ENCODE results near the gene RNF130. TPM values are rescaled to one million over a fixed set of nuclear protein-coding genes. Genes with fewer than 3 reads are reported as not detected.

RNF130 gene
- 183 and 185 TPM in 2 replicates for total RNA-seq (ENCODE audit: low replicate concordance)

- H3K79me2 ChIP-seq (ENCODE audit: low read depth) = peaks cover 48% of the 10 kb centered on the region
- no peaks in the 10 kb centered on the region for H3K36me3 ChIP-seq
- peaks cover 9% of the 10 kb centered on the region for H3K36me3 Mint-ChIP-seq
- H3K9me3 Mint-ChIP-seq = peaks cover 15% of the 10 kb centered on the region
- H3K4me1 Mint-ChIP-seq = peaks cover 39% of the 10 kb centered on the region
- DNase-seq (ENCODE audit: low spot score) = peak; percentile 97
- peaks cover 42% of the 10 kb centered on the region for H4K20me1 ChIP-seq (ENCODE audit: low read depth)
- peak within 1 kb of the TSS; percentile 99 for H3K27ac Mint-ChIP-seq
- H3K4me3 Mint-ChIP-seq = peak within 1 kb of the TSS; percentile 99
- peak within 1 kb of the TSS; percentile 88 for H3K4me2 ChIP-seq
- peaks cover 17% of the 10 kb centered on the region for H3K27me3 ChIP-seq
- peak within 1 kb of the TSS; percentile 86 for H3K4me3 ChIP-seq
- H3K27ac ChIP-seq = peak within 1 kb of the TSS; percentile 93
- H2AFZ ChIP-seq (replicated peaks) = peak within 1 kb of the TSS; percentile 89
- peaks cover 9% of the 10 kb centered on the region for H3K9me3 ChIP-seq (ENCODE audit: low read depth)
- H3F3A ChIP-seq (ENCODE audit: low read depth) = peaks cover 38% of the 10 kb centered on the region
- peaks cover 35% of the 10 kb centered on the region for H3K4me1 ChIP-seq
- H3K27me3 Mint-ChIP-seq (ENCODE audit: insufficient read depth, low read depth) = peaks cover 8% of the 10 kb centered on the region
- H3K9ac ChIP-seq = peak within 1 kb of the TSS; percentile 72
- TF ChIP-seq EZH2phosphoT487 (IDR thresholded peaks at IDR 0.05) (no peak), EZH2 (IDR thresholded peaks at IDR 0.05) (no peak), CTCF (IDR thresholded peaks at IDR 0.05) (no peak)
These were observed at the start of gene RNF130 for GRCh38 chr5:180071531-180072255. Gene RNF130 (minus strand): TSS chr5:180071759. CDS start chr5:180071702, 57 bp downstream.

GRCh38 chr5:180120237-180121101, 48.9 kb upstream of the RNF130 start:
- H3K9ac ChIP-seq = no peak overlapping the region
- H3K27ac ChIP-seq = no peak overlapping the region
- Mint-ChIP-seq H3K27me3 (ENCODE audit: insufficient read depth, low read depth) (peaks cover 4% of the 10 kb centered on the region), H3K27ac (peak overlapping the region; percentile 69), H3K9me3 (no peaks in the 10 kb centered on the region), H3K4me1 (peaks cover 15% of the 10 kb centered on the region), H3K36me3 (no peaks in the 10 kb centered on the region), H3K4me3 (no peak overlapping the region)
- peaks cover 13% of the 10 kb centered on the region for H3K4me1 ChIP-seq
- no peak overlapping the region for H3K4me2 ChIP-seq
- H3K4me3 ChIP-seq = no peak overlapping the region
- H3K9me3 ChIP-seq (ENCODE audit: low read depth) = no peaks in the 10 kb centered on the region
- H3K79me2 ChIP-seq (ENCODE audit: low read depth) = no peaks in the 10 kb centered on the region
- TF ChIP-seq EZH2phosphoT487 (IDR thresholded peaks at IDR 0.05) = no peak
- TF ChIP-seq CTCF (IDR thresholded peaks at IDR 0.05) = no peak
- no peak for TF ChIP-seq EZH2 (IDR thresholded peaks at IDR 0.05)
- no peaks in the 10 kb centered on the region for H3K36me3 ChIP-seq
- no peak overlapping the region for H2AFZ ChIP-seq (replicated peaks)
- no peak for DNase-seq (ENCODE audit: low spot score)
- H4K20me1 ChIP-seq (ENCODE audit: low read depth) = no peaks in the 10 kb centered on the region
- no peaks in the 10 kb centered on the region for H3K27me3 ChIP-seq
- H3F3A ChIP-seq (ENCODE audit: low read depth) = no peaks in the 10 kb centered on the region

- Histone ChIP-seq H3K79me2 (ENCODE audit: low read depth) (no peaks in the 10 kb centered on the region), H3K27ac (no peak overlapping the region), H3K36me3 (no peaks in the 10 kb centered on the region), H3K4me1 (peaks cover 17% of the 10 kb centered on the region), H3K9ac (no peak overlapping the region), H3K4me3 (no peak overlapping the region), H3K27me3 (no peaks in the 10 kb centered on the region), H3F3A (ENCODE audit: low read depth) (no peaks in the 10 kb centered on the region), H2AFZ (replicated peaks) (no peak overlapping the region), H4K20me1 (ENCODE audit: low read depth) (no peaks in the 10 kb centered on the region), H3K4me2 (no peak overlapping the region), H3K9me3 (ENCODE audit: low read depth) (no peaks in the 10 kb centered on the region)
- DNase-seq (ENCODE audit: low spot score) = no peak
- Mint-ChIP-seq H3K4me1 (peaks cover 19% of the 10 kb centered on the region), H3K36me3 (no peaks in the 10 kb centered on the region), H3K27me3 (ENCODE audit: insufficient read depth, low read depth) (peaks cover 4% of the 10 kb centered on the region), H3K4me3 (no peak overlapping the region), H3K27ac (no peak overlapping the region), H3K9me3 (no peaks in the 10 kb centered on the region)
- TF ChIP-seq CTCF (IDR thresholded peaks at IDR 0.05) = no peak
These were observed 48.3 kb upstream of the RNF130 start for GRCh38 chr5:180119903-180120236.
